Measurements from ENCODE around the gene COG8.

COG8 gene

DNA sequence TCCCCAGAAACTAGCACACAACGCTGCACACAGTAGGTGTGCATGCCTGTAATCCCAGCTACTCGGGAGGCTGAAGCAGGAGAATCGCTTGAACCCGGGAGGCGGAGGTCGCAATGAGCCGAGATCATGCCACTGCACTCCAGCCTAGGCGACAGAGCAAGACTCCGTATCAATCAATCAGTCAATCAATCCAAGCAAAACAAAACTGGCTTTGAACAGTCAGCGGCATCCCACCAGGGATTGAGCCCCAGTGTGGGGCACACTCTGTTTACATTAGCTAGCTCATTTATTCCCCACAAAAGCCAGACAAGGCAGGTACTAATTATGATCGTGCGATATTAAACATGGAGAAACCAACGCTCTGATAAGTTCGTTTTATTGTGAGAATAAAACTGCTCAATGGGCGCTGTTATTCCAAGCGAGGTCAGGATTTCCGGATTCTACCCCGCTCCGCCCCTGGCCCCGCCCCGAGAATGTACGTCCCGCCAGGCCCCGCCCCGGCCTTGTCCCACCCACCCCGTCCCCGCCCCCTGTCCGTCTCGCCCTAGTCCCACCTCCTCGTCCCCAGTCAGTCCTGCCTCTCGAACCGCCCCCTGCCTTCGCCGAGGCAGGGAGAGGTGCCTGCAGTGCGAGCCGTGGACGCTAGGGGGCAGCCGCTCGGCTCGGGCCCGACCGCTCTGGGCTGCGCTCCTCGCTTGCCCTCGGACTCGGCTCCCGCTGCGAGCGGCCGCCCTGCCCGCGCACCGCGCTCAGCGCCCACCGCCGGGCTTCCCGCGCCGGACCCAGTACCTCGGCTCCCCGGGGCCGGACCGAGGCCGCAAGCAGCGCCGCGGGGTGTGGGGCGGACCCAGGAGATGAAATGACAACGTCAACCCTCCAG, 28.5 kb downstream of the COG8 start, which contains the start of gene VPS4A:
VPS4A (plus strand) TSS at position 698 of the 880 bp plus-strand sequence; CDS start at position 860, 162 bp downstream.
- H3K27ac ChIP-seq: peak within 1 kb of the TSS; percentile 81
- TF ChIP-seq, protein P1, sequence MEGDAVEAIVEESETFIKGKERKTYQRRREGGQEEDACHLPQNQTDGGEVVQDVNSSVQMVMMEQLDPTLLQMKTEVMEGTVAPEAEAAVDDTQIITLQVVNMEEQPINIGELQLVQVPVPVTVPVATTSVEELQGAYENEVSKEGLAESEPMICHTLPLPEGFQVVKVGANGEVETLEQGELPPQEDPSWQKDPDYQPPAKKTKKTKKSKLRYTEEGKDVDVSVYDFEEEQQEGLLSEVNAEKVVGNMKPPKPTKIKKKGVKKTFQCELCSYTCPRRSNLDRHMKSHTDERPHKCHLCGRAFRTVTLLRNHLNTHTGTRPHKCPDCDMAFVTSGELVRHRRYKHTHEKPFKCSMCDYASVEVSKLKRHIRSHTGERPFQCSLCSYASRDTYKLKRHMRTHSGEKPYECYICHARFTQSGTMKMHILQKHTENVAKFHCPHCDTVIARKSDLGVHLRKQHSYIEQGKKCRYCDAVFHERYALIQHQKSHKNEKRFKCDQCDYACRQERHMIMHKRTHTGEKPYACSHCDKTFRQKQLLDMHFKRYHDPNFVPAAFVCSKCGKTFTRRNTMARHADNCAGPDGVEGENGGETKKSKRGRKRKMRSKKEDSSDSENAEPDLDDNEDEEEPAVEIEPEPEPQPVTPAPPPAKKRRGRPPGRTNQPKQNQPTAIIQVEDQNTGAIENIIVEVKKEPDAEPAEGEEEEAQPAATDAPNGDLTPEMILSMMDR (conservative IDR thresholded peaks at IDR 0.05): peak; percentile 86

DNA sequence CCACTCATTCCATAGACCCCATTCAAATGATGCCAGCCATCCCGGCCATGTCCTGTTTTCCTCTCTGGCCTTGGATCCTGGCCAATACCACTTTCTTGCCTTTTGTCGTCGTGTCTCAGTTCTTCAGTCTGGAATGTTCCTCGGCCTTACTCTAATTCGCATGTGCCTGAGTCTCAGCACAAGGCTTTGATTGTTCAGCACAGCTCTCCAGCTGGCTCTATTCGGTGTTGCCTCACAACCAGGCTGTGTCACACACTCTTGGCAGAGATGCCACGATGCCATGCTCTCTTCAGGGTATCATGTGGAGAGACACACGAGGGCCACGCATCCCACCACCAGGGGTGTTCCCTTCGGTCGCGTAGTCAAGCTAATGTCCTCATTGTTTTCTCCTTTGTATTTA, 30.0 kb downstream of the COG8 start:
- H3K27ac ChIP-seq: no peak overlapping the region
- TF ChIP-seq, protein P1 (conservative IDR thresholded peaks at IDR 0.05): no peak

DNA sequence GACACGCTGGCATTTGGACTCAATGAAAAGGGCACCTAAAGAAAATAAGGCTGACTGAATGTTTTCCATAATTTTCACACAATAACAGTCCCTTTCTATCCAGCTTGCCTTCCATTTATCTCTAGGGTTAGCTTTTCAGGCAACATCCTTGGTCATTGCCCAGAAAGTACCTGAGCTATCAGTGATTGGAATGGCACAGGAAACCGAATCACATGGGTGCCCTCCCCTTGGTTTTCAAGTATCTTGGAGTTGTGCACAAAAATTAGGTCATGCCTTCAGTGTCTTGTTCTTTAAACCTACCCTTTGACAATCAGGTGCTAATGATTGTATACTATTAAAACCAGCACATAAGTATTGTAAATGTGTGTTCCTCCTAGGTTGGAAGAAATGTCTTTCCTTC, 31.5 kb downstream of the COG8 start:
- H3K27ac ChIP-seq: no peak overlapping the region
- TF ChIP-seq, protein P1 (conservative IDR thresholded peaks at IDR 0.05): no peak

DNA sequence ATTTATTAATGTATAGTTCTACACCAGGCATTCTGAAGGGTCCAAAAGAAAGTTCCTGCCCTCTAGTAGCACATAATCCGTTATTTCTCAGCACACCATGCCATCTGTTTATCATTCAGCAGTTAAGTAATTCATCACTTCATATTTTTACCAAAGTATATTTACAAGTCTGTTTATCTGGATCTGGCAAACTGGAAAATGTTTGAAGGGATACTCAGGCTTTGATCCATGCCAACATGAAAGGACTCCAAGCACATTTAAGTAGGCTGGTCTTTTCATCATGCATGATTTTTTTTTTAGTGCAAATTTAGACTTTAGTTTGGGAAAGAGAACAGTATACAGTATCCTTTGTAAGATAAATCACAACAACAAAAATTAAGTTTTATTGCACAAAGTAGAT, 32.3 kb downstream of the COG8 start:
- TF ChIP-seq, protein P1 (conservative IDR thresholded peaks at IDR 0.05): no peak
- H3K27ac ChIP-seq: no peak overlapping the region

DNA sequence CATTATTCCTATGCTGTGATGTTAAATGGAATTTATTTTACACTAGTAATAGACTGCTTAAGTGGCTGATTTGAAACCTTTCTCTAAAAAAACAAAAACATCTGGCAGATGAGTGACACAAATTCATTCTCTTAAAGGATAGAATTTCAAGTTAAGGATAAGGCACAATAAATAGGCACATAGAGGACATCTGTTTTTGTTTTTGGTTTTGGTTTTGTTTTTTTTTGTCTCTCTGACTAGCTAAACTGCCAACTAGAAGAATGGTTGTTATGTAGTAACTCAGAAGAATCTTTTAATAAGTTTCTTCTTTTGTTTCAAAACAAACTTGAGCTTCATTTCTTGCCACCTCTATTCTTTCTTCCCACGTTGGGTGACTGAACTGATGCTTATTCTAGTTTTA, 33.3 kb downstream of the COG8 start:
- TF ChIP-seq, protein P1 (conservative IDR thresholded peaks at IDR 0.05): no peak
- no peak overlapping the region for H3K27ac ChIP-seq

DNA sequence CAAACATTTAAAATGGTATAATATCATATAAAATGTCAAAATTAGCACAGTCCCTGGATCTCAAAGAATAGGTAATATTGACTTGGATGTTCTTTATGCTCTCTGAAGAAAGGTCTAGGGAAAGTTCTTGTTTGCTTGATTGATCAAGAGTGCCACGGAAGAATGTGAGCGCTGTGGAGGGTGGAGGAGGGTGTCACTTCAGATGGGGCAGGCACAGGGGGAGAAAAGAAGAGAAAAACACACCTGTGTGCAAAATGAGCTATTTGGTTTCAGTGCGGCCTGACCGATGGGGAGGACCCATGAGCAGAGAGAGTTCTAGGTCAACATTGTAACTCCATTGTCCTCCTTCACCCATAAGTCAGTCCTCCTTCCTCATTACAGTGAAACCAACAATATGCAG, 37.1 kb downstream of the COG8 start:
- TF ChIP-seq, protein P1 (conservative IDR thresholded peaks at IDR 0.05): no peak
- no peak overlapping the region for H3K27ac ChIP-seq

DNA sequence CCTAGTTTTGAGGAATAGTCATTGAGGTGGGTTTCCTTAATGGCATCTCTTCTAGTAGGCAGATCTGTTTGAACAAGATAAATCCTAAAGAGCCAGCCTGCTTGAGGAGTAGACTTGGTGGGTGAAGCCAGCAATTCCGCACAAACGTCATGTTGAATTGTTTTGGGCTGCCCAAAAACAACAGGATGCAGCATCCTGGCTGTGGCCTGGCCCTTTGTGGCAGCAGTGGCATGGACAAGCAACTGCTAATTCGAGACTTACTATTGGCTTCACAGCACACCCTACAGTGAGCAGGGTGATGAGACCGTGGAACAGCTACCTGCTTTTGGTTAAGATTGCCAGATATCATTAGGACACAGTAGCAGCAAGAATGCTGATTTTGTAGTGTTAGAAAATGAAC, 37.5 kb downstream of the COG8 start:
- H3K27ac ChIP-seq: no peak overlapping the region
- TF ChIP-seq, protein P1 (conservative IDR thresholded peaks at IDR 0.05): no peak

Data from VCaP (cell line).